HepG2 (cell line): ENCODE measurements around the gene GPSM1. TPM values are rescaled to one million over a fixed set of nuclear protein-coding genes. Genes with fewer than 3 reads are reported as not detected.

Source experiments
- CCDC6 ChIP-seq: sonication (generic); formaldehyde crosslinking; IDR thresholded peaks from 2 replicates; pipeline ENCODE4 v1.8.1; 2022; ENCODE audit warnings: mild to moderate bottlenecking, missing genetic modification reagents, moderate library complexity
- FOXC1 ChIP-seq: sonication (generic); formaldehyde crosslinking; IDR thresholded peaks from 2 replicates; pipeline ENCODE4 v1.8.0; 2022; ENCODE audit warnings: mild to moderate bottlenecking, missing genetic modification reagents, borderline replicate concordance
- HIVEP1 ChIP-seq: sonication (generic); formaldehyde crosslinking; IDR thresholded peaks from 2 replicates; pipeline ENCODE4 v1.4.0; 2020; ENCODE audit warnings: mild to moderate bottlenecking, missing genetic modification reagents
- KAT8 ChIP-seq: IDR thresholded peaks from 2 replicates; pipeline ENCODE4 v1.6.1; 2016; ENCODE audit warnings: missing genetic modification reagents, missing compliant biosample characterization
- RELA ChIP-seq: sonication (generic); formaldehyde crosslinking; IDR thresholded peaks from 2 replicates; pipeline ENCODE4 v1.4.0; 2020; ENCODE audit warnings: missing genetic modification reagents
- SP140L ChIP-seq: sonication (generic); formaldehyde crosslinking; IDR thresholded peaks from 2 replicates; pipeline ENCODE4 v1.4.0; 2020; ENCODE audit warnings: missing genetic modification reagents, borderline replicate concordance
- ZBTB42 ChIP-seq: sonication (generic); formaldehyde crosslinking; IDR thresholded peaks from 2 replicates; pipeline ENCODE4 v1.5.0; 2020; ENCODE audit warnings: mild to moderate bottlenecking, missing genetic modification reagents
- ZMAT3 ChIP-seq: sonication (generic); formaldehyde crosslinking; conservative IDR thresholded peaks from 2 replicates; pipeline ENCODE4 v1.7.0; 2021; ENCODE audit warnings: missing genetic modification reagents
- ZNF83 ChIP-seq: sonication (generic); formaldehyde crosslinking; IDR thresholded peaks from 2 replicates; pipeline ENCODE4 v1.4.0; 2020; ENCODE audit warnings: missing genetic modification reagents, mild to moderate bottlenecking, borderline replicate concordance
- polyA plus RNA-seq, 8 experiments: library from polyadenylated mRNA; depleted of rRNA in 3 of 8; stranded (reverse) in 7 of 8; unstranded in 1 of 8; fragments of >200 nt; fragmentation: Illumina TruSeq in 4 of 8; extraction: Trizol in 4 of 8; gene quantifications; 2 replicates each; pipeline versions ENCODE4 v1.2.1 to v1.2.3, GENCODE V29; 2011 to 2016; ENCODE audit warnings: low read depth in 4 of 8, missing spikeins in 1 of 8, mixed read lengths in 1 of 8; ENCODE audit not compliant: insufficient read depth in 1 of 8
- total RNA-seq, 5 experiments: library from RNA; depleted of rRNA; stranded (reverse); fragments of >200 nt; fragmentation: Illumina TruSeq; extraction: Trizol; gene quantifications; 2 replicates each; pipeline ENCODE4 v1.2.3, GENCODE V29; 2016; ENCODE audit warnings: low read depth in 1 of 5
- TF ChIP-seq, protein P1 (sequence below): sonication (generic); formaldehyde crosslinking; IDR thresholded peaks from 2 replicates; pipeline ENCODE4 v1.4.0; 2020; ENCODE audit warnings: missing genetic modification reagents, mild to moderate bottlenecking, borderline replicate concordance
- TF ChIP-seq, protein P2 (sequence below): sonication (generic); formaldehyde crosslinking; IDR thresholded peaks from 2 replicates; pipeline ENCODE4 v1.4.0; 2020; ENCODE audit warnings: missing genetic modification reagents
- TF ChIP-seq, protein P3 (sequence below): sonication (generic); formaldehyde crosslinking; IDR thresholded peaks from 2 replicates; pipeline ENCODE4 v1.9.0; 2021; ENCODE audit warnings: mild to moderate bottlenecking, missing genetic modification reagents
- TF ChIP-seq, protein P4 (sequence below): sonication (generic); formaldehyde crosslinking; conservative IDR thresholded peaks from 2 replicates; pipeline ENCODE4 v1.4.0; 2020; ENCODE audit warnings: missing genetic modification reagents
- TF ChIP-seq, protein P5 (sequence below): sonication (generic); formaldehyde crosslinking; IDR thresholded peaks from 2 replicates; pipeline ENCODE4 v1.4.0; 2020; ENCODE audit warnings: mild to moderate bottlenecking, low read depth, missing genetic modification reagents
- TF ChIP-seq, protein P6 (sequence below): sonication (generic); formaldehyde crosslinking; IDR thresholded peaks from 2 replicates; pipeline ENCODE4 v1.5.0; 2020; ENCODE audit warnings: missing genetic modification reagents

The GPSM1 gene
- total and polyA plus RNA-seq, 2 of the 13 experiments (the other 11 are each of a cell fraction or from before 2014, with no cell fraction given): 1.0 to 2.4 TPM

DNA sequence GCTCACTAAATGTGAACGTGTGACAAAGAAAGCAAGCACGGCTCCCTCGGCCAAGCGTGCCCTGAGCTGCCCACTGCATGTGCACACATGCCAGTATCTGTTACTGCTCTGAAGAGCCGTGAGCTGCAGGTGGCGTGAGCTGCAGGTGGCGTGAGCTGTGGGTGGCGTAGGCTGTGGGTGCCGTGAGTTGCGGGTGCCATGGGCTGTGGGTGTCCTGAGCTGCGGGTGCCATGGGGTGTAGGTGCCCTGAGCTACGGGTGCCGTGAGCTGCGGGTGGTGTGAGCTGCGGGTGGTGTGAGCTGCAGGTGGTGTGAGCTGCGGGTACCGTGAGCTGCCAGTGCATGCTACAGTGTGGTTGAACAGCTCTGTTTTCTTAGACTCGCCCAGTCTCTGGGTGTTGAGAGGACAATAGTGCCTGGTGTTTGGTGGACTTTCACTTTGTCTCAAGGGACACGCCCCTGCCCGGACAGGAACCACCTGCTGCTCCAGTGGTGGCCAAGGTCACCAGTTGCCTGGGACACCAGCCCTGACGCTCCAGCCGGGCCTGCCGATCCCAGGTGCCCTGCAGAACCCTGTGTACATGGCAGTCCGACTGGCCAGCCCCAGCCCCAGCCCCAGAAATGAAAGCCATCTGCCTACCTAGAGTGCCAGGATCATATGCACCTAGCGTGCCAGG, 30.2 kb upstream of the GPSM1 start (continued):
- TF ChIP-seq, protein P1, sequence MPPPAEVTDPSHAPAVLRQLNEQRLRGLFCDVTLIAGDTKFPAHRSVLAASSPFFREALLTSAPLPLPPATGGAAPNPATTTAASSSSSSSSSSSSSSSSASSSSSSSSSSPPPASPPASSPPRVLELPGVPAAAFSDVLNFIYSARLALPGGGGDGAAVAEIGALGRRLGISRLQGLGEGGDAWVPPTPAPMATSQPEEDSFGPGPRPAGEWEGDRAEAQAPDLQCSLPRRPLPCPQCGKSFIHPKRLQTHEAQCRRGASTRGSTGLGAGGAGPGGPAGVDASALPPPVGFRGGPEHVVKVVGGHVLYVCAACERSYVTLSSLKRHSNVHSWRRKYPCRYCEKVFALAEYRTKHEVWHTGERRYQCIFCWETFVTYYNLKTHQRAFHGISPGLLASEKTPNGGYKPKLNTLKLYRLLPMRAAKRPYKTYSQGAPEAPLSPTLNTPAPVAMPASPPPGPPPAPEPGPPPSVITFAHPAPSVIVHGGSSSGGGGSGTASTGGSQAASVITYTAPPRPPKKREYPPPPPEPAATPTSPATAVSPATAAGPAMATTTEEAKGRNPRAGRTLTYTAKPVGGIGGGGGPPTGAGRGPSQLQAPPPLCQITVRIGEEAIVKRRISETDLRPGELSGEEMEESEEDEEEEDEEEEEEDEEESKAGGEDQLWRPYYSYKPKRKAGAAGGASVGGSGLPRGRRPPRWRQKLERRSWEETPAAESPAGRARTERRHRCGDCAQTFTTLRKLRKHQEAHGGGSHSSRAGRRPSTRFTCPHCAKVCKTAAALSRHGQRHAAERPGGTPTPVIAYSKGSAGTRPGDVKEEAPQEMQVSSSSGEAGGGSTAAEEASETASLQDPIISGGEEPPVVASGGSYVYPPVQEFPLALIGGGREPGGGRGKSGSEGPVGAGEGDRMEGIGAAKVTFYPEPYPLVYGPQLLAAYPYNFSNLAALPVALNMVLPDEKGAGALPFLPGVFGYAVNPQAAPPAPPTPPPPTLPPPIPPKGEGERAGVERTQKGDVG (CRISPR knock-in tag): no peak
- no peak for TF ChIP-seq ZNF83
- no peak; the same call in 1 of the 2 replicates for TF ChIP-seq CCDC6 (CRISPR knock-in tag)
- TF ChIP-seq, protein P2, sequence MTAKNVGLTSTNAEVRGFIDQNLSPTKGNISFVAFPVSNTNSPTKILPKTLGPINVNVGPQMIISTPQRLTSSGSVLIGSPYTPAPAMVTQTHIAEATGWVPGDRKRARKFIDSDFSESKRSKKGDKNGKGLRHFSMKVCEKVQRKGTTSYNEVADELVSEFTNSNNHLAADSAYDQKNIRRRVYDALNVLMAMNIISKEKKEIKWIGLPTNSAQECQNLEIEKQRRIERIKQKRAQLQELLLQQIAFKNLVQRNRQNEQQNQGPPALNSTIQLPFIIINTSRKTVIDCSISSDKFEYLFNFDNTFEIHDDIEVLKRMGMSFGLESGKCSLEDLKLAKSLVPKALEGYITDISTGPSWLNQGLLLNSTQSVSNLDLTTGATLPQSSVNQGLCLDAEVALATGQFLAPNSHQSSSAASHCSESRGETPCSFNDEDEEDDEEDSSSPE (CRISPR knock-in tag): no peak
- TF ChIP-seq KAT8 (CRISPR knock-in tag): no peak
- TF ChIP-seq, protein P3, sequence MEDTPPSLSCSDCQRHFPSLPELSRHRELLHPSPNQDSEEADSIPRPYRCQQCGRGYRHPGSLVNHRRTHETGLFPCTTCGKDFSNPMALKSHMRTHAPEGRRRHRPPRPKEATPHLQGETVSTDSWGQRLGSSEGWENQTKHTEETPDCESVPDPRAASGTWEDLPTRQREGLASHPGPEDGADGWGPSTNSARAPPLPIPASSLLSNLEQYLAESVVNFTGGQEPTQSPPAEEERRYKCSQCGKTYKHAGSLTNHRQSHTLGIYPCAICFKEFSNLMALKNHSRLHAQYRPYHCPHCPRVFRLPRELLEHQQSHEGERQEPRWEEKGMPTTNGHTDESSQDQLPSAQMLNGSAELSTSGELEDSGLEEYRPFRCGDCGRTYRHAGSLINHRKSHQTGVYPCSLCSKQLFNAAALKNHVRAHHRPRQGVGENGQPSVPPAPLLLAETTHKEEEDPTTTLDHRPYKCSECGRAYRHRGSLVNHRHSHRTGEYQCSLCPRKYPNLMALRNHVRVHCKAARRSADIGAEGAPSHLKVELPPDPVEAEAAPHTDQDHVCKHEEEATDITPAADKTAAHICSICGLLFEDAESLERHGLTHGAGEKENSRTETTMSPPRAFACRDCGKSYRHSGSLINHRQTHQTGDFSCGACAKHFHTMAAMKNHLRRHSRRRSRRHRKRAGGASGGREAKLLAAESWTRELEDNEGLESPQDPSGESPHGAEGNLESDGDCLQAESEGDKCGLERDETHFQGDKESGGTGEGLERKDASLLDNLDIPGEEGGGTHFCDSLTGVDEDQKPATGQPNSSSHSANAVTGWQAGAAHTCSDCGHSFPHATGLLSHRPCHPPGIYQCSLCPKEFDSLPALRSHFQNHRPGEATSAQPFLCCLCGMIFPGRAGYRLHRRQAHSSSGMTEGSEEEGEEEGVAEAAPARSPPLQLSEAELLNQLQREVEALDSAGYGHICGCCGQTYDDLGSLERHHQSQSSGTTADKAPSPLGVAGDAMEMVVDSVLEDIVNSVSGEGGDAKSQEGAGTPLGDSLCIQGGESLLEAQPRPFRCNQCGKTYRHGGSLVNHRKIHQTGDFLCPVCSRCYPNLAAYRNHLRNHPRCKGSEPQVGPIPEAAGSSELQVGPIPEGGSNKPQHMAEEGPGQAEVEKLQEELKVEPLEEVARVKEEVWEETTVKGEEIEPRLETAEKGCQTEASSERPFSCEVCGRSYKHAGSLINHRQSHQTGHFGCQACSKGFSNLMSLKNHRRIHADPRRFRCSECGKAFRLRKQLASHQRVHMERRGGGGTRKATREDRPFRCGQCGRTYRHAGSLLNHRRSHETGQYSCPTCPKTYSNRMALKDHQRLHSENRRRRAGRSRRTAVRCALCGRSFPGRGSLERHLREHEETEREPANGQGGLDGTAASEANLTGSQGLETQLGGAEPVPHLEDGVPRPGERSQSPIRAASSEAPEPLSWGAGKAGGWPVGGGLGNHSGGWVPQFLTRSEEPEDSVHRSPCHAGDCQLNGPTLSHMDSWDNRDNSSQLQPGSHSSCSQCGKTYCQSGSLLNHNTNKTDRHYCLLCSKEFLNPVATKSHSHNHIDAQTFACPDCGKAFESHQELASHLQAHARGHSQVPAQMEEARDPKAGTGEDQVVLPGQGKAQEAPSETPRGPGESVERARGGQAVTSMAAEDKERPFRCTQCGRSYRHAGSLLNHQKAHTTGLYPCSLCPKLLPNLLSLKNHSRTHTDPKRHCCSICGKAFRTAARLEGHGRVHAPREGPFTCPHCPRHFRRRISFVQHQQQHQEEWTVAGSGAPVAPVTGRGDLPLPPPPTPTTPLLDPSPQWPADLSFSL: no peak
- TF ChIP-seq, protein P4, sequence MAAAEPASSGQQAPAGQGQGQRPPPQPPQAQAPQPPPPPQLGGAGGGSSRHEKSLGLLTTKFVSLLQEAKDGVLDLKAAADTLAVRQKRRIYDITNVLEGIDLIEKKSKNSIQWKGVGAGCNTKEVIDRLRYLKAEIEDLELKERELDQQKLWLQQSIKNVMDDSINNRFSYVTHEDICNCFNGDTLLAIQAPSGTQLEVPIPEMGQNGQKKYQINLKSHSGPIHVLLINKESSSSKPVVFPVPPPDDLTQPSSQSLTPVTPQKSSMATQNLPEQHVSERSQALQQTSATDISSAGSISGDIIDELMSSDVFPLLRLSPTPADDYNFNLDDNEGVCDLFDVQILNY (CRISPR knock-in tag): no peak
- TF ChIP-seq ZMAT3 (CRISPR knock-in tag): no peak
- TF ChIP-seq RELA: no peak
- no peak for TF ChIP-seq ZBTB42 (CRISPR knock-in tag)
- TF ChIP-seq SP140L (CRISPR knock-in tag): no peak
- TF ChIP-seq, protein P5, sequence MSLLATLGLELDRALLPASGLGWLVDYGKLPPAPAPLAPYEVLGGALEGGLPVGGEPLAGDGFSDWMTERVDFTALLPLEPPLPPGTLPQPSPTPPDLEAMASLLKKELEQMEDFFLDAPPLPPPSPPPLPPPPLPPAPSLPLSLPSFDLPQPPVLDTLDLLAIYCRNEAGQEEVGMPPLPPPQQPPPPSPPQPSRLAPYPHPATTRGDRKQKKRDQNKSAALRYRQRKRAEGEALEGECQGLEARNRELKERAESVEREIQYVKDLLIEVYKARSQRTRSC (CRISPR knock-in tag): no peak
- TF ChIP-seq, protein P6, sequence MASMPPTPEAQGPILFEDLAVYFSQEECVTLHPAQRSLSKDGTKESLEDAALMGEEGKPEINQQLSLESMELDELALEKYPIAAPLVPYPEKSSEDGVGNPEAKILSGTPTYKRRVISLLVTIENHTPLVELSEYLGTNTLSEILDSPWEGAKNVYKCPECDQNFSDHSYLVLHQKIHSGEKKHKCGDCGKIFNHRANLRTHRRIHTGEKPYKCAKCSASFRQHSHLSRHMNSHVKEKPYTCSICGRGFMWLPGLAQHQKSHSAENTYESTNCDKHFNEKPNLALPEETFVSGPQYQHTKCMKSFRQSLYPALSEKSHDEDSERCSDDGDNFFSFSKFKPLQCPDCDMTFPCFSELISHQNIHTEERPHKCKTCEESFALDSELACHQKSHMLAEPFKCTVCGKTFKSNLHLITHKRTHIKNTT: no peak
- TF ChIP-seq HIVEP1: peak; percentile 47; the same call in 1 of the 2 replicates
- TF ChIP-seq FOXC1: no peak
